Lung (tissue), 12 donors: ENCODE data around the gene TSC22D1. TPM values are rescaled to one million over a fixed set of nuclear protein-coding genes. Genes with fewer than 3 reads are reported as not detected.

Source experiments
- ATAC-seq: fragments of 200-7000 bp; cut with Tn5 transposase; one replicate; pipeline ENCODE4 v1.9.1; 2020; ENCODE audit warnings: moderate number of reproducible peaks; ENCODE audit not compliant: insufficient read depth, low FRiP score
- DNase-seq, 3 donors: peaks; one replicate each; pipeline ENCODE4 v3.0.0-alpha.2; 2013 to 2017
- H3K27ac ChIP-seq, 2 donors: one replicate each; pipeline ENCODE4 v1.5.1; 2013; ENCODE audit warnings: mild to moderate bottlenecking in 2 of 2, moderate library complexity in 2 of 2, control low read depth in 1 of 2, inconsistent platforms in 1 of 2, low read depth in 1 of 2, low read length in 1 of 2
- H3K27me3 ChIP-seq, 3 donors: one replicate each; pipeline ENCODE4 v1.5.1; 2013; ENCODE audit warnings: low read length in 2 of 3; ENCODE audit not compliant: control insufficient read depth in 3 of 3, insufficient read depth in 3 of 3
- H3K36me3 ChIP-seq, 4 donors: one replicate each; pipeline ENCODE4 v1.5.1; 2013; ENCODE audit warnings: low read length in 4 of 4, mild to moderate bottlenecking in 1 of 4, moderate library complexity in 1 of 4; ENCODE audit not compliant: control insufficient read depth in 4 of 4, insufficient read depth in 4 of 4
- H3K4me1 ChIP-seq, 5 donors: one replicate each; pipeline ENCODE4 v1.5.1; 2013; ENCODE audit warnings: low read length in 5 of 5, mild to moderate bottlenecking in 2 of 5, moderate library complexity in 1 of 5; ENCODE audit not compliant: control insufficient read depth in 5 of 5, insufficient read depth in 5 of 5
- H3K4me3 ChIP-seq: one replicate; pipeline ENCODE4 v1.5.1; 2013; ENCODE audit warnings: mild to moderate bottlenecking, control low read depth, moderate library complexity
- H3K9ac ChIP-seq, 2 donors: one replicate each; pipeline ENCODE4 v1.5.1; 2013; ENCODE audit warnings: low read length in 2 of 2, control low read depth in 1 of 2; ENCODE audit not compliant: insufficient read depth in 1 of 2
- H3K9me3 ChIP-seq, 4 donors: one replicate each; pipeline ENCODE4 v1.5.1; 2013; ENCODE audit warnings: low read length in 3 of 4, mild to moderate bottlenecking in 1 of 4, moderate library complexity in 1 of 4; ENCODE audit not compliant: control insufficient read depth in 4 of 4, insufficient read depth in 3 of 4
- CTCF ChIP-seq: IDR thresholded peaks from 2 replicates; pipeline ENCODE4 v1.5.1; 2012; ENCODE audit warnings: mild to moderate bottlenecking; ENCODE audit errors: control extremely low read depth, extremely low read depth
- WGBS, 2 donors: extraction: QIAGEN DNeasy Blood & Tissue Kit; methylation state at CpG; one replicate each; pipeline ENCODE4 v1.1.7; 2013; 5-methylcytosine and 5-hydroxymethylcytosine counted together
- polyA plus RNA-seq, 2 donors: library from polyadenylated mRNA; stranded (reverse); fragments of 200-250 nt; gene quantifications; one replicate each; pipeline ENCODE4 v1.2.1, GENCODE V29; 2013
- total RNA-seq, 2 donors: library from RNA; depleted of rRNA in 1 of 2; stranded (reverse); fragments of >200 nt in 1 of 2; gene quantifications; one replicate each; pipeline ENCODE4 v1.2.1, GENCODE V29; 2014 to 2021
- donor health status: control.
- donor health status: control.
- donor health status: Bipolar disorder and iron deficiency.
- donor health status: healthy.
- donor health status: DM: yes; HTN: yes; CAD: no.

Gene TSC22D1
- total and polyA plus RNA-seq, 4 donors: 77.0 to 179 (median 123) TPM

- H3K9me3 ChIP-seq: no peaks in the 10 kb centered on the region
- no peak for DNase-seq
- TF ChIP-seq CTCF: no peak
- WGBS, 2 donors: 92 to 97% methylated on average over 2 of the region's 2 CpGs
- no peaks in the 10 kb centered on the region for H3K27me3 ChIP-seq
- H3K4me3 ChIP-seq: no peak overlapping the region
- H3K36me3 ChIP-seq: no peaks in the 10 kb centered on the region
- peaks cover 0 to 2% (median 0%) of the 10 kb centered on the region in 5 donors for H3K4me1 ChIP-seq
- no peak for ATAC-seq
- no peak overlapping the region for H3K27ac ChIP-seq
- H3K9ac ChIP-seq: no peak overlapping the region
These were observed 14.8 kb downstream of the TSC22D1 start for GRCh38 chr13:44561351-44561750.

- WGBS, 2 donors: 93 to 97% methylated on average over 2 of the region's 2 CpGs
- DNase-seq: no peak
- ATAC-seq: no peak
- H3K9ac ChIP-seq: no peak overlapping the region
- H3K4me3 ChIP-seq: no peak overlapping the region
- H3K27ac ChIP-seq: no peak overlapping the region
- no peaks in the 10 kb centered on the region for H3K9me3 ChIP-seq
- no peak for TF ChIP-seq CTCF
- no peaks in the 10 kb centered on the region for H3K27me3 ChIP-seq
- no peaks in the 10 kb centered on the region for H3K4me1 ChIP-seq
- H3K36me3 ChIP-seq: no peaks in the 10 kb centered on the region
These were observed 18.1 kb downstream of the TSC22D1 start for GRCh38 chr13:44557986-44558385.

- no peak overlapping the region for H3K4me3 ChIP-seq
- no peaks in the 10 kb centered on the region for H3K4me1 ChIP-seq
- TF ChIP-seq CTCF: no peak
- H3K9ac ChIP-seq: no peak overlapping the region
- H3K36me3 ChIP-seq: peaks cover 0 to 3% (median 0%) of the 10 kb centered on the region in 4 donors
- H3K27me3 ChIP-seq: no peaks in the 10 kb centered on the region
- WGBS, 2 donors: 95 to 98% methylated on average over 12 of the region's 12 CpGs
- H3K27ac ChIP-seq: no peak overlapping the region
- ATAC-seq (no peak), DNase-seq (no peak)
- H3K9me3 ChIP-seq: no peaks in the 10 kb centered on the region
These were observed 20.9 kb downstream of the TSC22D1 start for GRCh38 chr13:44555207-44555606.

- Histone ChIP-seq H3K9me3 (no peaks in the 10 kb centered on the region), H3K4me3 (no peak overlapping the region), H3K27ac (no peak overlapping the region), H3K4me1 (no peaks in the 10 kb centered on the region), H3K9ac (no peak overlapping the region), H3K36me3 (peaks cover 0 to 3% (median 0%) of the 10 kb centered on the region in 4 donors), H3K27me3 (no peaks in the 10 kb centered on the region)
- 80% methylated on average over 4 of the region's 4 CpGs for WGBS, 2 donors
- no peak for TF ChIP-seq CTCF
- ATAC-seq (no peak), DNase-seq (no peak)
These were observed 26.7 kb downstream of the TSC22D1 start for GRCh38 chr13:44549476-44549875.
